Frontal cortex (tissue), 4 donors: ENCODE results near the gene TMEM143. TPM values are rescaled to one million over a fixed set of nuclear protein-coding genes. Genes with fewer than 3 reads are reported as not detected.
"Not testable (repeated sequence)": the region's sequence is repeated elsewhere in the genome, so short reads cannot be mapped to it uniquely, and the experiment has no call there.

ENCODE experiments used
- DNase-seq, 2 donors: peaks; one replicate each; pipeline ENCODE4 v3.0.0; 2012; ENCODE audit warnings: low spot score in 2 of 2
- FAIRE-seq: peaks from 2 replicates; lab custom pipeline; 2012; peaks lifted over from hg19 to GRCh38; lab: Jason Lieb, UNC
- total RNA-seq: library from RNA; depleted of rRNA; stranded (reverse); fragments of >200 nt; gene quantifications from one replicate; pipeline ENCODE4 v1.2.3, GENCODE V29; 2014
- donor health status: control.
- donor health status: control.
- donor health status: control.

TMEM143 gene
- total RNA-seq, 1 donor from 2014 or later = 3.7 TPM

- no peak for FAIRE-seq
- DNase-seq = no peak
These were observed 59.9 kb downstream of the TMEM143 start for GRCh38 chr19:48303866-48304265.

- FAIRE-seq (no peak), DNase-seq (no peak)
These were observed 60.4 kb downstream of the TMEM143 start for GRCh38 chr19:48303367-48303766.

GRCh38 chr19:48302600-48302959, 61.2 kb downstream of the TMEM143 start:
- FAIRE-seq (no peak), DNase-seq (no peak)

GRCh38 chr19:48301886-48302599, 61.7 kb downstream of the TMEM143 start:
- FAIRE-seq (no peak), DNase-seq (no peak)

- FAIRE-seq (no peak), DNase-seq (no peak)
These were observed 65.8 kb downstream of the TMEM143 start for GRCh38 chr19:48297975-48298374.

- no peak for DNase-seq
- FAIRE-seq = no peak
These were observed 66.6 kb downstream of the TMEM143 start for GRCh38 chr19:48296963-48297734.

GRCh38 chr19:48295458-48295857, 68.3 kb downstream of the TMEM143 start:
- DNase-seq = no peak
- FAIRE-seq = no peak

GRCh38 chr19:48292798-48293197, 70.9 kb downstream of the TMEM143 start:
- FAIRE-seq (no peak), DNase-seq (no peak)

- not testable (repeated sequence) for FAIRE-seq, DNase-seq
These were observed 72.3 kb downstream of the TMEM143 start for GRCh38 chr19:48291489-48291815.

GRCh38 chr19:48290771-48291488, 72.8 kb downstream of the TMEM143 start:
- peak; percentile 63 to 77 for DNase-seq
- FAIRE-seq = no peak

GRCh38 chr19:48290401-48290770, 73.4 kb downstream of the TMEM143 start:
- peak in 1 of 2 donors; percentile 46 for DNase-seq
- no peak for FAIRE-seq

- FAIRE-seq (no peak), DNase-seq (no peak)
These were observed 76.0 kb downstream of the TMEM143 start for GRCh38 chr19:48287748-48288147.

GRCh38 chr19:48284896-48285295, 78.8 kb downstream of the TMEM143 start:
- FAIRE-seq (no peak), DNase-seq (no peak)

- DNase-seq = no peak
- FAIRE-seq = no peak
These were observed 79.8 kb downstream of the TMEM143 start for GRCh38 chr19:48283908-48284307.

Other genes with a start within 250 kb of the TMEM143 start
- 17.9 TPM for gene LIG1, start 193.6 kb downstream of the TMEM143 start, total RNA-seq
- 2.0 TPM for gene ZSWIM9, start 193.3 kb downstream of the TMEM143 start, total RNA-seq
- gene CARD8, start 108.0 kb downstream of the TMEM143 start, total RNA-seq = 12.6 TPM
- gene ZNF114, start 93.9 kb downstream of the TMEM143 start, total RNA-seq = 6.9 TPM
- gene EMP3, start 38.4 kb downstream of the TMEM143 start, total RNA-seq = 3.7 TPM
- not detected for gene SYNGR4, start 427 bp upstream of the TMEM143 start, total RNA-seq
- gene KDELR1, start 27.6 kb upstream of the TMEM143 start, total RNA-seq = 21.6 TPM
- 2.9 TPM for gene GRIN2D, start 29.7 kb upstream of the TMEM143 start, total RNA-seq
- gene GRWD1, start 82.0 kb upstream of the TMEM143 start, total RNA-seq = 6.9 TPM
- gene KCNJ14, start 91.6 kb upstream of the TMEM143 start, total RNA-seq = 0.82 TPM
- 78.3 TPM for gene CYTH2, start 105.4 kb upstream of the TMEM143 start, total RNA-seq
- 10.6 TPM for gene LMTK3, start 147.9 kb upstream of the TMEM143 start, total RNA-seq
- gene SULT2B1, start 188.2 kb upstream of the TMEM143 start, total RNA-seq = 0.82 TPM
- not detected for gene SPACA4, start 242.8 kb upstream of the TMEM143 start, total RNA-seq